GM19099 (cell line): Measurements from ENCODE around the gene SPACA6.

Experiments
- POLR2A ChIP-seq: IDR thresholded peaks from 3 replicates; pipeline ENCODE4 v1.6.1; 2011; ENCODE audit warnings: low read depth; ENCODE audit not compliant: insufficient read length; ENCODE audit errors: extremely low read depth

Gene SPACA6

GRCh38 chr19:51737924-51738323 lies 44.8 kb downstream of the SPACA6 start:
- no peak for TF ChIP-seq POLR2A

DNA sequence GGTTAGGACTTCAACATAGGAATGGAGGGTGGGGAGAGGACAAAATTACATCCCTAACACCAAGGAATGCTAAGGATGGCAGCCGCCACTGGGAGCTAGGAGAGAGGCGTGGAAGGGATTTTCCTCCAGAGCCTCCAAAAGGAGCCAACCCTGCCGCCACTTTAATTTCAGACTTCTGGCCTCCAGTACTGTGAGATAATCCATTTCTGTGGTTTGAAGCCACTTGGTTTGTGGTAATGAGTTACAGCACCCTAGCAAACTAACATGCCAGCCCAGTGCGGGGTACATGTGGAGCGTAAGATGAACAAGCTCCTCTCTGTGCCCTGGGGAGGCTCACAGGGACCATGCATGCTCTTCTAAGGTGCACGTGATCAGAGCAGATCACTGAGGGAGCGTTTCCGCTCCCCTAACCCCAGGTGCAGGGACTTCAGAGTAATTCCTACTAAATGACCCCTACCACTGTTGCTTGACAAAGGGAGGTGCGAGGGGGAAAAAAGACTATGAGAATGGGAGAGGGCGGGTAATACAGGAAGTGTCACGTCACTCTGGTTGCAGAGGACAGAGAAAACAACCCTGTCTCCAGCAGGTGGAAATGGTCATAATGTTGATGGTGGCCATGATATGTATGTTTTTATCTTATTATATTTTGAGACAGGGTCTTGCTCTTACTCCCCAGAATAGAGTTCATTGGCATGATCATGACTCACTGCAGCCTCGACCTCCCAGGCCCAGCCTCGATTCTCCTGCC lies 46.5 kb downstream of the SPACA6 start:
- no peak for TF ChIP-seq POLR2A

DNA sequence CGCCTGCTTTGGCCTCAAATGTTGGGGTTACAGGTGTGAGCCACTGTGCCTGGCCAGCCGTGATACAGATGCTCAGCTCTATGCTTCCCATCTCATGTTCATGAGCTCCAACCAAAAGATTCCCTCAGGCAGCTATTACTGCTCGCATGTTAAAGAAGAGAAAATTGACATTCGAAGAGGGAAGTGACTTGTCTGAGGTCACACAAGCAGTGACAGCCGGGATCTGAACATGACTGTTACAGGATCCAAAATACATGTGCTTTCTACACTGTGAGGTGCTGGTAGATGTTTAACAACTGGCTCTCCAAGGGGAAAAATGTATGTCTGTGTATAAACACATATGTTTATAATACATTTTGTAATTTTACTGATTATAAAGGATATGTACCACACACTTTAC lies 47.2 kb downstream of the SPACA6 start:
- TF ChIP-seq POLR2A, result no peak

- no peak for TF ChIP-seq POLR2A
Observed at GRCh38 chr19:51742789-51743188, 49.7 kb downstream of the SPACA6 start.

GRCh38 chr19:51743405-51743804 lies 50.3 kb downstream of the SPACA6 start:
- TF ChIP-seq POLR2A, result no peak

DNA sequence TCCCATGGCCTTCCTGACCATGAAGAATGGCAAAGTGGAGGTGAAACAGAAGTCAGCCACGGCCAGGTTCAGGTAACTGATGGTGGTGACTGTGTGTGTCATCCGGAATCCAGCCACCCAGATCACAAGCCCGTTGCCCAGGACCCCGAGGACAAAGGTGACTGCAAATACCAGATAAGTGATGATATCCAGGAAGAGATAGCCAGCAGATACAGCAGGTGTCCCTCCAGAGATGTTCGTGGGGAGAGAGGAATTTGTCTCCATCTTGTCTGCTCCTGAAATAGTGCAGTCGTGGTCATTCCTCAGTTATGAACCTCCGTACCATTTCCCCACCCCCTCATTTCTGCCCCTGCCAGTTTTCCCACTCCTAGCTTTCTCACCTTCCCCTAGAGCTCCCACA lies 53.6 kb downstream of the SPACA6 start:
- TF ChIP-seq POLR2A, result no peak

DNA sequence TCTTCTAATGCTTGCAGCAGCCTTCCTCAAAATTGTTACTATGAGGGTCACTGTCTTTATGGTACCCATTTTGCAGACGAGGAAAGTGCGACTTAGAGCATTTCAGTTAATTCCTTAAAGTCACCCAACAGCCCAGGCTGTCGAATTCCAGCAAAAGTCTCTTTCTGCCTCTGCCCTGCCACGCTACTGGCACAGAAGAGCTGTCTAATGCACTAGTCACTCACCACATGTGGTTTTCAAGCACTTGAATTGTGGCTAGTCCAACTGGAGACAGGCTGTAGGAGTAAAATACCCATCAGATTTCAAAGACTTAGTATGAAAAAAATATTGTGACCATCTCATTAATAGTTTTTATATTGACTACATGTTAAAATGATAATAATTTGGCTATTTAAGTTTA lies 56.8 kb downstream of the SPACA6 start:
- TF ChIP-seq POLR2A, result no peak

DNA sequence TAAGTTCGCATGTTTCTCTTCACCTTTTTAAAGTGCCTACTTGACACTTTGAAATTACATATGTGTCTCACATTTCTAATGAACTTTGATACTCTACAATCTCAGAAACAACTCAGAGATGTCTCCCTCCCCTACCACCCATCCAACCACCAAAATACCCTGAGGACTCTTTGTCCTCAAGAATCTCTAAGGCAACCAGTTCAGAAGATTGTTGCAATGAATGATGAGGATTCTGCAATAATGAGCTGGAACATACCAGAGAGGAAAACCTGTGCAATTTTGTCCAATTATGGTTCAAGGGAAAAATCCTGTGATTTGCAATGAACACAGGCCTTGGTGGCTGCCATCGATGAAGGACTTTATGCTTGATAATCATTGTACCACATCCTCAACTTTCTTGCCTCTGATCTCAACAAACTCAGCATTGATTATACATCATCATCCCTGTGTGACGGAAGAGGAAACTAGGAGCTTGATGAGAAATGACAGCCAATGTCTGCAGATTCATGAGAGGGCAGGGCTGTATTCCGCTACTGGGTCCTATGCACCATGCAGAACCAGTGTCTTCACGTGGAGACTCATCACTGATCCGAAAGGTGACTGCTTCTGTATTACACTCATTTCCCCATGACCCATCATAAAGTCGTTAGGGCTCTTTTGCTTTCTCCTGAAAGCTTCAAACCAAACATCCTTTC lies 57.4 kb downstream of the SPACA6 start:
- no peak for TF ChIP-seq POLR2A

DNA sequence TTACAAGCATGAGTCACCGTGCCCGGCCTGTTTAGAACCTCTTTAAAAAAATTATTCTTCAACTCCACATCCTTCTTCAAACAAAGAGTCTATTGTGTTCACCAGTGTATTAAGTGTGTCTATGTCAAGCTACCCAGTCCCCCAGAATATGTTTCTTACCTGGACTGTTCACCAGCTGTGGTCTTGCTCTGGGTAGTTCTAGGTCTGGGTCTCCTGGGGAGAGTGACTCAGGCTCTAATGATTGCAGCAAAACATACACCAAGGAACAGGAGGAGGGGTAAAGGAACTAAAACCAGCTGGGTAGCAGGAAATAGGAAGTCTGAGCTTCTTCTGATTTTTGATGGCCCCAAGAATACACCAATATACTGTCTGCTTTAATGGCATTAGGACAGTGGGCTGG lies 58.5 kb downstream of the SPACA6 start, which contains the start of gene FPR1:
Gene FPR1, minus strand, starts transcription at position 224 of the 400 bp plus-strand sequence. CDS start 4,884 bp downstream, outside the sequence.
- TF ChIP-seq POLR2A, result no peak

GRCh38 chr19:51754109-51754508 lies 61.0 kb downstream of the SPACA6 start:
- no peak for TF ChIP-seq POLR2A

DNA sequence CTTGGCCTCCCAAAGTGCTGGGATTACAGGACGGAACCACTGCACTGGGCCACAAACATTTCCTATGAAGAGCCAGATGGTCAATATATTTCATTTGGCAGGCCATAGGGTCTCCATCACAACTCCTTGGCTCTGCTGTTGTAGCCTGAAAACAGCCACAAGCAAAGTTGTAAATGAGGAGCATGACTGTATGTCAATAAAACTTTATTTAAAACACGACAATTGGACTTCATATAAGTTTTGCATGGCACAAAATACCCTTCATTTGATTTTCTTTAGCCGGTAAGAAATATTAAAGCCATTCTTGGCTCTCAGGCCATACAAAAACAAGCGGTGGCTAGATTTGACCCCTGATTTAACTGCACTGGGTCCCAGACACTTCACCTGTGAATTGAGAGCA lies 61.6 kb downstream of the SPACA6 start:
- no peak for TF ChIP-seq POLR2A
